ENCODE measurements around the gene PCTP.

PCTP gene

DNA sequence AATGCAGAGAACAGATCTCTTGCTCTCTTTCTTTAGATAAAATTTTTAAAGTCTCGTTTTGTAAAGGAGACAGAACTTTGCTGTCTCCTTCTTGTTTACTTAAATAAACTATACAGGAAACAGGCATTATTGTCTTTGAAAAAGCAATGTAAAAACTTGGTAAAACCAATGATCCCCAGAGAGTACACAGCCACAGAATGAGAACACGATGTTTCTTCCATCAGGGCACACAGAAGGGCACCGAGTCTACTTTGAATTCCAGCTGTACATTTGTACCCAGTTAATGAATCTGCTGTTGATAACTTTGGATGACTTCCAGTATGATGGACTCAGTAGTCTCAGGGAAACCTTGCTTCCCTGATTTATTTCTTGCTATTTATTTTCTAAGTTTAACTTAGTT is 20.0 kb upstream of the PCTP start:
- Mint-ChIP-seq H3K27ac (ENCODE audit: low read depth) (no peak overlapping the region), H3K4me3 (no peak overlapping the region), H3K9me3 (no peaks in the 10 kb centered on the region), H3K4me1 (no peaks in the 10 kb centered on the region), H3K27me3 (peaks cover 66% of the 10 kb centered on the region), H3K36me3 (ENCODE audit: insufficient read depth) (peaks cover 2% of the 10 kb centered on the region)
- DNase-seq (ENCODE audit: low spot score in 2 of 2), result no peak
- ATAC-seq (replicated peaks; ENCODE audit: extremely low read depth, poor library complexity, severe bottlenecking), result no peak

DNA sequence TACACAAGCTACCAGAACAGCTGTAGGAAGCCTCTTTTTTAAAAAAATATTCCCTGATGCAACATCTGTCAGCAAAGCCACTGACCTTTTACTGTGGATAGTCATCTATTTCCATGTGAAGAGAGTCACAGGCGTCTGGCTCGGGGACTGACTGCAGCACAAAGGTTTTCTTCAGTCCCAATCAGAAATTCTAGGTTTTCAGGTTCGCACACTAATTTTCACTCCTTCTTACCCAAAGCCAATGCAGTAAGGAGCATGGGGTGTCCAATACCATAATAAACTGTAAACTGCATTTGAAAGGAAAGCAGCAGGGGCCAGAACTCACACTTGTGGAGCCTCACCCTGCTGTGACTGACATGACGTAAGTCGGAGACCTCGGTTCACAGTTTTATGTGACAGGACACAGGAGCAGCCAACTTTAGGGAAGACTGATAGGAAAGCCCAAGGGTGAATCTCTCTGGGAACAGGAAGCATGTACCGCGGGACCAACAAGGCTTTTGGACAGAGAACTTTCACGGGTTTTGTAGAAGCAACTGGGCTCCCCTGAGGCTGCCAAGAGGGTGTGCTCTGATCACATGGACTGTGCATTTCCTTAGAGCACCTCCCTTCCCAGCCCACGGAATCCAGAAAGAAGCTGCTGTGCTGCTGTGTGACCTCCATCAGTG is 19.1 kb upstream of the PCTP start:
- Mint-ChIP-seq H3K27ac (ENCODE audit: low read depth) (no peak overlapping the region), H3K4me1 (no peaks in the 10 kb centered on the region), H3K36me3 (ENCODE audit: insufficient read depth) (peaks cover 2% of the 10 kb centered on the region)

GRCh38 chr17:55734128-55734781 is 16.6 kb upstream of the PCTP start:
- Mint-ChIP-seq H3K36me3 (ENCODE audit: insufficient read depth) (no peaks in the 10 kb centered on the region), H3K9me3 (no peaks in the 10 kb centered on the region), H3K27ac (ENCODE audit: low read depth) (no peak overlapping the region), H3K4me3 (no peak overlapping the region), H3K4me1 (no peaks in the 10 kb centered on the region), H3K27me3 (peaks cover 41% of the 10 kb centered on the region)
- DNase-seq (ENCODE audit: low spot score in 2 of 2) (no peak), ATAC-seq (replicated peaks; ENCODE audit: extremely low read depth, poor library complexity, severe bottlenecking) (no peak)

More for the DNA sequence above, 19.1 kb upstream of the PCTP start:
- DNase-seq (ENCODE audit: low spot score in 2 of 2), result no peak
- no peaks in the 10 kb centered on the region for H3K9me3 Mint-ChIP-seq
- ATAC-seq (replicated peaks; ENCODE audit: extremely low read depth, poor library complexity, severe bottlenecking), result no peak
- no peak overlapping the region for H3K4me3 Mint-ChIP-seq
- peaks cover 66% of the 10 kb centered on the region for H3K27me3 Mint-ChIP-seq

DNA sequence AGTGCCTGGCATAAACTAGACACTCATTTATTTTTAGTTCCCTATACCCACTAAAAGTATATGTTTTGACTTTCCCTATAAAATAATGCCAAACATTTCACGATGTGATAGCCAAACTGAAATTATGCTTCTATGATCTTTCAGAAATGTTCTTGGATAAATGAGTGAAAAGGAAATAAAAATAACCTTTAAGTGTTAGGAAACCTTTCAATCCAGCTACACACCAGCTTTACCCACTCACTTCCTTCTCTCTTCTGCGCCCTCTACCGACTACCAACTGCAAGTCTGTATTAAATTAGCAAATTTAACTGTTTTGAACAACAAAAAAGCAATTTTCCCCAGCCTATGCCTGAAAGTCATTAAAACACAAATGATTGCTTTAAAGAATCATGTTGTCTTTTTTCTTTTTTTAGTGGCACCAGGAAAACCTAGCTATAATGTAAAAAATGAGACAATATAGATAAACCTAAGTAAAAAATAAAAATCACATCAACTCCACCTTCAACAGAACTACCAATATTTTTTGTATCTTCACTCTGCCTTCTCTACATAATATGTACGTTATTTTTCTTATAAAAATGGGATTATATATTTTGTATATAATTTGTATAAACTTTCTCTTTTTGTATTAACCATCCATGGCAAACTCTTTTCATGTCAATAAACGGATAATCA is 15.0 kb upstream of the PCTP start:
- Mint-ChIP-seq H3K36me3 (ENCODE audit: insufficient read depth) (no peaks in the 10 kb centered on the region), H3K9me3 (no peaks in the 10 kb centered on the region), H3K27ac (ENCODE audit: low read depth) (no peak overlapping the region), H3K4me1 (no peaks in the 10 kb centered on the region), H3K4me3 (no peak overlapping the region), H3K27me3 (peaks cover 39% of the 10 kb centered on the region)
- ATAC-seq (replicated peaks; ENCODE audit: extremely low read depth, poor library complexity, severe bottlenecking) (no peak), DNase-seq (ENCODE audit: low spot score in 2 of 2) (no peak)

GRCh38 chr17:55737976-55738501 is 12.8 kb upstream of the PCTP start:
- Mint-ChIP-seq H3K9me3 (no peaks in the 10 kb centered on the region), H3K27ac (ENCODE audit: low read depth) (no peak overlapping the region), H3K36me3 (ENCODE audit: insufficient read depth) (no peaks in the 10 kb centered on the region), H3K27me3 (peaks cover 22% of the 10 kb centered on the region), H3K4me3 (no peak overlapping the region), H3K4me1 (no peaks in the 10 kb centered on the region)
- ATAC-seq (replicated peaks; ENCODE audit: extremely low read depth, poor library complexity, severe bottlenecking) (no peak), DNase-seq (ENCODE audit: low spot score in 2 of 2) (no peak)

DNA sequence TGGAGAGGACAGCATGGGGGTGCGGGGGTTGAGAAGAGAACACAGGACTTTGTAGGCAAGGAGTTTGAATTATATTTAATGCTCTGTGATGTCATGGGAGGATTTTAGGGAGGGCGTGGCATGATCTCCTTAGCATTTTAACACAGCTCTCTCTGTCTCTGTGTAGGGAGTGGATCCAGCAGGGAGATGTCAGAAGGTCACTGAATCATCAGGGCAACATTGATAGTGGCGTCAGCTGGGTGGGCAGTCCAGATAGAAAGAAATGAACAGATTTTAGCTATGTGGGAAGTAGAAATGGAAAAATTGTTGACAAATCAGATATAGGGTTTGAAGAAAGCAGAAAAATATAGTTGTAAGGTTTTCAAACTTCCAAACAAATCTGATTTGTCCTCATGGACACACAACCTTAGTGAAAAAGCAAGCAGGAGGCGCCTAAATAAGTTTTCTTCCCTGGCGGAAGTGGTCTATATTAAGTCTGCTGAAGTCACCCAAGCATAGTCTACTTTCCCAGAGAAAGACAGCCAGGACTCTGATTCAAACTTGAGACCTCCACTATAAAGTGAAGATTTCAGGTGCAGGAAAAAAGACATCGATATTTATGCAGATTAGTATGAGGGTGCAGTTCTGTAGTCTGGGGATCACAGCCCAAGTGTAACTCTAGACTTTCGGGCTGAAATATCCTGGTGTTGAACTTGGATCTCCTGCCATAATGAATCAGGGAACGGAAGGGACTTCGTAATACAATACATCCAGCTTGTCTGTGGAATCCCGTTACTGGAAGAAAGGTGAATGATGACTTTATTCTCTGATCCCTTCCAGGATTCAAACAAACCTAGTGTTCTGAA is 10.1 kb upstream of the PCTP start:
- Mint-ChIP-seq H3K27ac (ENCODE audit: low read depth) (no peak overlapping the region), H3K4me3 (no peak overlapping the region), H3K27me3 (peaks cover 19% of the 10 kb centered on the region), H3K9me3 (no peaks in the 10 kb centered on the region), H3K36me3 (ENCODE audit: insufficient read depth) (no peaks in the 10 kb centered on the region), H3K4me1 (no peaks in the 10 kb centered on the region)
- DNase-seq (ENCODE audit: low spot score in 2 of 2) (no peak), ATAC-seq (replicated peaks; ENCODE audit: extremely low read depth, poor library complexity, severe bottlenecking) (no peak)

DNA sequence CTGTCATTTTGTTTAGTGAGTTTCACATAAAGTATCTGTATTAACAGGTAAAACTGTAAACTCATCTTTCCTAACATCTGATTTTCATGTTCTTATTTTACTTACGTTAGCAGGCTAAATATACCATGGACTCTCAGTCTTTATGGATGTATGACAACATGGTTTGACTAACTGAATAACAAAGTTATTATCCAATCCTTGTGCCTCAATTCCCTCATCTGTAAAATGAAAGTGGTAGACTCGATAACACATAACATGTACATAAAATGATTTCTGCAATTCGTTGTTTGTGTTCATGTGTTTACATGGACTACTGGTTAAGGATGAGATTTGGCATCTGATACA is 9.5 kb upstream of the PCTP start:
- Mint-ChIP-seq H3K27me3 (peaks cover 19% of the 10 kb centered on the region), H3K4me1 (no peaks in the 10 kb centered on the region), H3K9me3 (no peaks in the 10 kb centered on the region), H3K27ac (ENCODE audit: low read depth) (no peak overlapping the region), H3K36me3 (ENCODE audit: insufficient read depth) (no peaks in the 10 kb centered on the region), H3K4me3 (no peak overlapping the region)
- ATAC-seq (replicated peaks; ENCODE audit: extremely low read depth, poor library complexity, severe bottlenecking) (no peak), DNase-seq (ENCODE audit: low spot score in 2 of 2) (no peak)

DNA sequence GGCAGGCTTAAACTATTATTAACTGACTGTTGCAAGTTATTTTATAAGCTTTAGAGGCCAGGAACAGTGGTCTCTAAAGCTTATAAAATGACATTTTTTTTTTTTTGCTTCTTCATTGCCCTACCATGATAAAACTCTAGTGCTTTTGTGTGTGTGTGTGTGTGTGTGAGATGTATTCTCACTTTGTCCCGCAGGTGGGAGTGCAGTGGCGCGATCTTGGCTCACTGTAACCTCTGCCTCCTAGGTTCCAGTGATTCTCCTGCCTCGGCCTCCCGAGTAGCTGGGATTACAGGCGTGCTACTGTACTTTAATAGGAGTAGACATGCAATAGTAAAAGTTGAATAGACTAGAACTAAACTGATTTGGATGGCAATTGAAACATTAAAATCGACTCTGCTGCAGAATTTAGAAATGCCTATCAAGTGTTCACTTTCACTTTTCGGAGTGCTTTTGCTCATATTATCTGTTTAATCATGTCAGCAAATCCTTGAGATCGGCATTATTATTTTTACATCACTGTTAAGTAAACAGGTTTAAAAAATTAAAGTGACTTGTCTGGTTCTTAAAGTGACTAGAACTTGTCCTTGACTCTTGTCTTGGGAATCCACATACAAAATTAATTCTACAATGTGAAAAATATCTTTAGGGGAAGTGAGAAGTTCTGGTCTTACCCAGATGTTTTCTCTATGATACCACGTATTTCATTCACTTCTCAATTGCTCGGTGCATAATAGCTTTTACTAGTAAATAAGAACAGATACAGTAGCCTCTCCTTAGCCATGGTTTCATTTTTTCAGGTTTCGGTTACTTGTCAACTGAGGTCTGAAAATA is 8.4 kb upstream of the PCTP start:
- no peaks in the 10 kb centered on the region for H3K4me1 Mint-ChIP-seq

DNA sequence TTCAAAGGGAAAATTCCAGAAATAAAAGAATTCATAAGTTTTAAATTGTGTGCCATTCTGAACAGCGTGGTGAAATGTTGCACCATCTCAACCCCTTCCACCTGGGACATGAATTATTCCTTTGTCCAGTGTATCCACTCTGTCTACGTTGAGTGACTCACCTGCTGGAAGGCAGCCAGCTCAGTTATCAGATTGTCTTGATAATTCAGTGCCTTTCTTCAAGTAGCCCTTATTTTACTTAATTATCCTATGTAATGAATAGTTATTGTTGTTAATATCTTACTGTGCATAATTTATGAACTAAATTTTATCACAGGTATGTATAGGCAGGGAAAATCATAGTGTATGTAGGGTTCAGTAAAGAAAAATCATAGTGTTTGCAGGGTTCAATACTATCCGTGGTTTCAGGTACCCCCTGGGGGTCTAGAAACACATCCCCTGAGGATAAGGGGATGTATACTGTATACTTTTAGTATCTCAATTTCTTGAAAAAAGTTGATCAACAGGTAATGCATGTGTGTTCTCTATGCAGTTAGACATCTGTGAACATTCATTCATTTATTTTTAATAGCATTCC is 7.7 kb upstream of the PCTP start:
- Mint-ChIP-seq H3K4me3 (no peak overlapping the region), H3K4me1 (no peaks in the 10 kb centered on the region), H3K36me3 (ENCODE audit: insufficient read depth) (no peaks in the 10 kb centered on the region), H3K27me3 (peaks cover 34% of the 10 kb centered on the region), H3K27ac (ENCODE audit: low read depth) (no peak overlapping the region), H3K9me3 (no peaks in the 10 kb centered on the region)
- ATAC-seq (replicated peaks; ENCODE audit: extremely low read depth, poor library complexity, severe bottlenecking), result no peak
- no peak for DNase-seq (ENCODE audit: low spot score in 2 of 2)

More for the DNA sequence above, 8.4 kb upstream of the PCTP start:
- no peaks in the 10 kb centered on the region for H3K36me3 Mint-ChIP-seq (ENCODE audit: insufficient read depth)
- no peak for ATAC-seq (replicated peaks; ENCODE audit: extremely low read depth, poor library complexity, severe bottlenecking)
- H3K9me3 Mint-ChIP-seq, result no peaks in the 10 kb centered on the region
- H3K4me3 Mint-ChIP-seq, result no peak overlapping the region
- H3K27me3 Mint-ChIP-seq, result peaks cover 26% of the 10 kb centered on the region
- DNase-seq (ENCODE audit: low spot score in 2 of 2), result no peak
- no peak overlapping the region for H3K27ac Mint-ChIP-seq (ENCODE audit: low read depth)

DNA sequence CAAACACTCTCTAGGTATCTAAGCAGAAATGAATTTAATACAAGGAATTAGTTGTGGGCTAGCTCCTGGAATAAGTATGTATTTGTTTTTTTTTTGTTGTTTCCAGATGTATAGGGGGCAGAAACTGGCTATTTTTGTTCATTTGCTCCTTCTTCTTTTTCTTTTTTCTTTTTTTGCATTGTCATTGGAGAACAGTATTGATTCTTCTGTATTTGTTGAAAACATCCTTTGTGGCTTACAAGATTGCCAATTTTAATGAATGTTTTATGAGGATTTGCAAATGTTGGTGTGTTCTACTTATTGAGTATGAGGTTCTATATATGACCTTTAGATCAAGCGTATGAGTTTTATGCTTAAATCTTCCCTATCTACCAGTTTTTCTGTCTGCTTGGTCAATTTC is 5.6 kb upstream of the PCTP start:
- DNase-seq (ENCODE audit: low spot score in 2 of 2), result no peak
- no peaks in the 10 kb centered on the region for H3K4me1 Mint-ChIP-seq

DNA sequence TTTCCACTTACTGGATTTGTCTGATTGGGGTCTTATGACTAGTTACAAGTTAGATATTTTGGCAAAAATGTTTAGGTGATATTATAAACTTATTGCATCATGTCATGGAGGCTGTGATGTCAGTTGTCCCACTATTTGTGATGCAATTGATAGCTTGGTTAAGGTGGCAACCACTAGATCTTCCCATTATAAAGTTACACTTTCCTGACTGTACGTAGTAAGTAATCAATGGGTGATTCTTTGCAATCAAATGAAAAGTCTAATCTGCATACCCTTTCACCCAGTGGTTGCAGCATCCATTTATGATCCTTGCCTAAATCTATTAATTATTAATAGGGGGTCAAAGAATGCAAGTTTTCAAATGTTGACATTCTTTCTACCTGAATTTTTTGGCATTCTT is 4.4 kb upstream of the PCTP start:
- no peak for ATAC-seq (replicated peaks; ENCODE audit: extremely low read depth, poor library complexity, severe bottlenecking)
- H3K9me3 Mint-ChIP-seq, result no peaks in the 10 kb centered on the region
- no peak for DNase-seq (ENCODE audit: low spot score in 2 of 2)
- no peak overlapping the region for H3K27ac Mint-ChIP-seq (ENCODE audit: low read depth)
- H3K4me3 Mint-ChIP-seq, result no peak overlapping the region
- H3K27me3 Mint-ChIP-seq, result peaks cover 43% of the 10 kb centered on the region
- H3K36me3 Mint-ChIP-seq (ENCODE audit: insufficient read depth), result no peaks in the 10 kb centered on the region
- peaks cover 11% of the 10 kb centered on the region for H3K4me1 Mint-ChIP-seq

More for the DNA sequence above, 5.6 kb upstream of the PCTP start:
- Mint-ChIP-seq H3K9me3 (no peaks in the 10 kb centered on the region), H3K4me3 (no peak overlapping the region), H3K27ac (ENCODE audit: low read depth) (no peak overlapping the region), H3K27me3 (peaks cover 43% of the 10 kb centered on the region), H3K36me3 (ENCODE audit: insufficient read depth) (no peaks in the 10 kb centered on the region)
- no peak for ATAC-seq (replicated peaks; ENCODE audit: extremely low read depth, poor library complexity, severe bottlenecking)

All from central memory CD8-positive, alpha-beta T cell (primary cell).